ENCODE results near the gene TNFAIP8. TPM values are rescaled to one million over a fixed set of nuclear protein-coding genes. Genes with fewer than 3 reads are reported as not detected.

TNFAIP8 gene
- total RNA-seq, 4 donors from 2014 or later: 37.2 to 49.1 (median 43.3) TPM

DNA sequence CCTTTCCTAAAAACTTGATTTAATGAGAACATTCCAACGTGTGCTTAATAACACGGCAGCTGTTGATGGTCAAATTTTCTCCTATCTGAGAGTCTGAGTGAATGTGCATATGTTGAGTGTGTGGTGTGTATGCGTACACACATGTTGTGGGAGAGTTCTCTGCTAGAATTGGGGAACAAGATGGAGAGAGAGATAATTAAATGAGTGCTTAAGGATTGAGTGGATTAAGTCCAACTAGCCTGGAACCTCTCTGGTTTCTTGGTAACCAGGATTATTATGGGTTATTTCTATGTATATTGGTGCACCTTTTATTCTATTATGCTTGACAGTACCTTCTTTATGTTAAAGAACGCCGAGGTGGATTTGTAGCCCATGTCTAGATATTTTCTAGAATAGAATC lies 36.4 kb upstream of the TNFAIP8 start:
- DNase-seq (ENCODE audit: low spot score in 2 of 2): no peak
- H3K27me3 ChIP-seq: no peaks in the 10 kb centered on the region
- 83% methylated on average over 5 of the region's 5 CpGs for whole genome bisulfite sequencing
- TF ChIP-seq POLR2A (IDR thresholded peaks at IDR 0.05) (no peak), EP300 (IDR thresholded peaks at IDR 0.05) (no peak), POLR2AphosphoS5 (IDR thresholded peaks at IDR 0.05) (no peak)
- TF ChIP-seq, protein P1, sequence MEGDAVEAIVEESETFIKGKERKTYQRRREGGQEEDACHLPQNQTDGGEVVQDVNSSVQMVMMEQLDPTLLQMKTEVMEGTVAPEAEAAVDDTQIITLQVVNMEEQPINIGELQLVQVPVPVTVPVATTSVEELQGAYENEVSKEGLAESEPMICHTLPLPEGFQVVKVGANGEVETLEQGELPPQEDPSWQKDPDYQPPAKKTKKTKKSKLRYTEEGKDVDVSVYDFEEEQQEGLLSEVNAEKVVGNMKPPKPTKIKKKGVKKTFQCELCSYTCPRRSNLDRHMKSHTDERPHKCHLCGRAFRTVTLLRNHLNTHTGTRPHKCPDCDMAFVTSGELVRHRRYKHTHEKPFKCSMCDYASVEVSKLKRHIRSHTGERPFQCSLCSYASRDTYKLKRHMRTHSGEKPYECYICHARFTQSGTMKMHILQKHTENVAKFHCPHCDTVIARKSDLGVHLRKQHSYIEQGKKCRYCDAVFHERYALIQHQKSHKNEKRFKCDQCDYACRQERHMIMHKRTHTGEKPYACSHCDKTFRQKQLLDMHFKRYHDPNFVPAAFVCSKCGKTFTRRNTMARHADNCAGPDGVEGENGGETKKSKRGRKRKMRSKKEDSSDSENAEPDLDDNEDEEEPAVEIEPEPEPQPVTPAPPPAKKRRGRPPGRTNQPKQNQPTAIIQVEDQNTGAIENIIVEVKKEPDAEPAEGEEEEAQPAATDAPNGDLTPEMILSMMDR (IDR thresholded peaks at IDR 0.05): no peak
- no peaks in the 10 kb centered on the region for H3K36me3 ChIP-seq
- no peak overlapping the region for H3K4me3 ChIP-seq
- no peak overlapping the region for H3K27ac ChIP-seq
- H3K9me3 ChIP-seq: no peaks in the 10 kb centered on the region
- peaks cover 31% of the 10 kb centered on the region for H3K4me1 ChIP-seq

DNA sequence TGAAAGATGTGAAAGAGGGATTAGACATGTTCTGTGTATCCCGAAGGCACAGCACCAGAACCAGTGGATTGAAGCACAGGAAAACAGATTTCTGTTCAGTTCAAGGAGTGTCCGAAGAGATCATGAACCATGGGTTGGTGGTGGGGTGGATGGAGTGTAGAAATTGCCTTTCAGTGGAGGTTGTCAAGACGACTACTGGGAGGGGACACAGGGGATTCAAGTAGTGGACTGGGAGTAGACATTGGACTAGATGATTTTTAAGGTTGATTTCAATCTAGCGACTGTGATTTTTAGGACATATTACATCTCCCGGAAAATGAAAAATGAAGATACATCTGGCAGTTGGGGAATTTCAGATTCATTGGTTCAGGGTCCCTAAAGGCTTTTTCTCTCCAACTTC lies 35.9 kb upstream of the TNFAIP8 start:
- no peak for TF ChIP-seq EP300 (IDR thresholded peaks at IDR 0.05)
- TF ChIP-seq, protein P1 (IDR thresholded peaks at IDR 0.05): no peak
- TF ChIP-seq POLR2AphosphoS5 (IDR thresholded peaks at IDR 0.05): no peak
- TF ChIP-seq POLR2A (IDR thresholded peaks at IDR 0.05): no peak
- no peaks in the 10 kb centered on the region for H3K36me3 ChIP-seq
- H3K4me3 ChIP-seq: no peak overlapping the region
- no peaks in the 10 kb centered on the region for H3K9me3 ChIP-seq
- no peak overlapping the region for H3K27ac ChIP-seq
- WGBS: 92% methylated on average over 5 of the region's 5 CpGs
- H3K4me1 ChIP-seq: peaks cover 36% of the 10 kb centered on the region
- no peak for DNase-seq (ENCODE audit: low spot score in 2 of 2)
- H3K27me3 ChIP-seq: no peaks in the 10 kb centered on the region

- DNase-seq (ENCODE audit: low spot score in 2 of 2): no peak
- Histone ChIP-seq H3K9me3 (no peaks in the 10 kb centered on the region), H3K4me3 (no peak overlapping the region), H3K4me1 (peaks cover 32% of the 10 kb centered on the region), H3K36me3 (no peaks in the 10 kb centered on the region), H3K27ac (no peak overlapping the region), H3K27me3 (no peaks in the 10 kb centered on the region)
- 92% methylated on average over 6 of the region's 6 CpGs for WGBS
- no peak for TF ChIP-seq POLR2A (IDR thresholded peaks at IDR 0.05)
- no peak for TF ChIP-seq EP300 (IDR thresholded peaks at IDR 0.05)
- no peak for TF ChIP-seq POLR2AphosphoS5 (IDR thresholded peaks at IDR 0.05)
- TF ChIP-seq, protein P1 (IDR thresholded peaks at IDR 0.05): no peak
These were observed 34.1 kb upstream of the TNFAIP8 start for GRCh38 chr5:119321569-119322311.

GRCh38 chr5:119322312-119322947 lies 33.4 kb upstream of the TNFAIP8 start:
- no peak for DNase-seq (ENCODE audit: low spot score in 2 of 2)
- WGBS: 61% methylated on average over 7 of the region's 7 CpGs
- no peaks in the 10 kb centered on the region for H3K27me3 ChIP-seq
- no peaks in the 10 kb centered on the region for H3K9me3 ChIP-seq
- TF ChIP-seq POLR2AphosphoS5 (IDR thresholded peaks at IDR 0.05): no peak
- TF ChIP-seq, protein P1 (IDR thresholded peaks at IDR 0.05): no peak
- no peak for TF ChIP-seq POLR2A (IDR thresholded peaks at IDR 0.05)
- TF ChIP-seq EP300 (IDR thresholded peaks at IDR 0.05): no peak
- peaks cover 32% of the 10 kb centered on the region for H3K4me1 ChIP-seq
- H3K27ac ChIP-seq: peak overlapping the region; percentile 85
- no peaks in the 10 kb centered on the region for H3K36me3 ChIP-seq
- no peak overlapping the region for H3K4me3 ChIP-seq

- Histone ChIP-seq H3K4me3 (no peak overlapping the region), H3K4me1 (peaks cover 32% of the 10 kb centered on the region), H3K27me3 (no peaks in the 10 kb centered on the region), H3K27ac (peak overlapping the region; percentile 85), H3K36me3 (no peaks in the 10 kb centered on the region), H3K9me3 (no peaks in the 10 kb centered on the region)
- TF ChIP-seq EP300 (IDR thresholded peaks at IDR 0.05) (no peak), POLR2A (IDR thresholded peaks at IDR 0.05) (no peak), POLR2AphosphoS5 (IDR thresholded peaks at IDR 0.05) (no peak)
- TF ChIP-seq, protein P1 (IDR thresholded peaks at IDR 0.05): no peak
- DNase-seq (ENCODE audit: low spot score in 2 of 2): no peak
- WGBS: 62% methylated on average over 3 of the region's 3 CpGs
These were observed 32.8 kb upstream of the TNFAIP8 start for GRCh38 chr5:119322948-119323537.

Data from suprapubic skin (tissue), 4 donors.